Measurements from ENCODE around the gene AP5B1. TPM values are rescaled to one million over a fixed set of nuclear protein-coding genes. Genes with fewer than 3 reads are reported as not detected.

Gene AP5B1
- total RNA-seq: 17.0 and 20.0 TPM in 2 replicates

GRCh38 chr11:65780770-65781151 lies at the start of gene AP5B1:
Gene AP5B1, minus strand, starts transcription at chr11:65780976. Its CDS starts 385 bp downstream, at chr11:65780591.

GRCh38 chr11:65786786-65787636 lies 6.2 kb upstream of the AP5B1 start, which contains the start of gene OVOL1:
Gene OVOL1, plus strand, starts transcription at chr11:65787063. Its CDS starts 311 bp downstream, at chr11:65787374.

Other genes starting within 250 kb of the AP5B1 start
- gene LTBP3, start 222.6 kb downstream of the AP5B1 start, total RNA-seq: 31.7 and 46.3 TPM in 2 replicates
- gene ZNRD2, start 210.5 kb downstream of the AP5B1 start, total RNA-seq: 38.9 and 61.1 TPM in 2 replicates
- 33.0 and 36.5 TPM in 2 replicates for gene FAM89B, start 208.4 kb downstream of the AP5B1 start, total RNA-seq
- gene EHBP1L1, start 204.9 kb downstream of the AP5B1 start, total RNA-seq: 23.9 and 29.1 TPM in 2 replicates
- 0.54 TPM in 1 of 2 replicates, not detected in the other for gene KCNK7, start 185.2 kb downstream of the AP5B1 start, total RNA-seq
- gene MAP3K11, start 166.8 kb downstream of the AP5B1 start, total RNA-seq: 31.3 and 36.5 TPM in 2 replicates
- gene PCNX3, start 165.2 kb downstream of the AP5B1 start, total RNA-seq: 28.3 and 47.3 TPM in 2 replicates
- gene SIPA1, start 142.9 kb downstream of the AP5B1 start, total RNA-seq: 32.2 and 37.7 TPM in 2 replicates
- gene RELA, start 118.1 kb downstream of the AP5B1 start, total RNA-seq: 35.7 and 42.7 TPM in 2 replicates
- 53.2 and 67.1 TPM in 2 replicates for gene KAT5, start 68.7 kb downstream of the AP5B1 start, total RNA-seq
- 24.7 and 37.1 TPM in 2 replicates for gene RNASEH2C, start 60.2 kb downstream of the AP5B1 start, total RNA-seq
- 1.3 and 2.0 TPM in 2 replicates for gene OVOL1, start 6.1 kb upstream of the AP5B1 start, total RNA-seq
- 1.1 and 5.5 TPM in 2 replicates for gene SNX32, start 53.0 kb upstream of the AP5B1 start, total RNA-seq
- gene CFL1, start 77.2 kb upstream of the AP5B1 start, total RNA-seq: 397 and 949 TPM in 2 replicates
- gene MUS81, start 79.5 kb upstream of the AP5B1 start, total RNA-seq: 42.0 and 54.2 TPM in 2 replicates
- 39.4 and 68.7 TPM in 2 replicates for gene EFEMP2, start 91.8 kb upstream of the AP5B1 start, total RNA-seq
- gene CTSW, start 98.9 kb upstream of the AP5B1 start, total RNA-seq: 0.79 TPM in 1 of 2 replicates, not detected in the other
- gene FIBP, start 107.5 kb upstream of the AP5B1 start, total RNA-seq: 110 and 165 TPM in 2 replicates
- 23.2 and 30.0 TPM in 2 replicates for gene CCDC85B, start 109.7 kb upstream of the AP5B1 start, total RNA-seq
- 1.1 and 1.2 TPM in 2 replicates for gene FOSL1, start 119.4 kb upstream of the AP5B1 start, total RNA-seq
- 24.3 and 35.7 TPM in 2 replicates for gene C11orf68, start 138.1 kb upstream of the AP5B1 start, total RNA-seq
- gene DRAP1, start 138.4 kb upstream of the AP5B1 start, total RNA-seq: 63.6 and 81.4 TPM in 2 replicates
- gene TSGA10IP, start 164.5 kb upstream of the AP5B1 start, total RNA-seq: not detected in 2 replicates
- 33.4 and 37.7 TPM in 2 replicates for gene SART1, start 180.8 kb upstream of the AP5B1 start, total RNA-seq
- 29.8 and 40.0 TPM in 2 replicates for gene EIF1AD, start 221.2 kb upstream of the AP5B1 start, total RNA-seq
- gene BANF1, start 221.5 kb upstream of the AP5B1 start, total RNA-seq: 23.2 and 37.5 TPM in 2 replicates
- gene CST6, start 231.0 kb upstream of the AP5B1 start, total RNA-seq: 39.3 and 66.6 TPM in 2 replicates
- under 0.01 and 0.54 TPM in 2 replicates for gene CATSPER1, start 245.5 kb upstream of the AP5B1 start, total RNA-seq